CD14-positive monocyte (primary cell): Measurements from ENCODE around the gene GPX7. TPM values are rescaled to one million over a fixed set of nuclear protein-coding genes. Genes with fewer than 3 reads are reported as not detected.

Source experiments
- DNase-seq, 3 donors: peaks; one replicate each; pipeline ENCODE4 v3.0.0-alpha.2; 2011 to 2022
- H2AFZ ChIP-seq: 2 replicates; pipeline ENCODE4 v1.6.0; 2012; ENCODE audit warnings: mild to moderate bottlenecking, low read depth, low read length, inconsistent platforms; ENCODE audit not compliant: insufficient read depth, poor library complexity, severe bottlenecking
- H3K27ac ChIP-seq, 2 donors: 1 replicate in 1 of 2; 2 replicates in 1 of 2; pipeline ENCODE4 v1.5.1; 2012 to 2013; ENCODE audit warnings: low read length in 2 of 2, control low read depth in 1 of 2, inconsistent platforms in 1 of 2, low read depth in 1 of 2, mild to moderate bottlenecking in 1 of 2
- H3K27me3 ChIP-seq, 2 donors: one replicate each; pipeline versions ENCODE4 v1.6.0 to v1.6.1; 2011 to 2013; ENCODE audit warnings: low read length in 2 of 2; ENCODE audit not compliant: control insufficient read depth in 2 of 2, insufficient read depth in 2 of 2
- H3K36me3 ChIP-seq, 2 donors: replicated peaks in 1 of 2; 1 replicate in 1 of 2; 2 replicates in 1 of 2; pipeline versions ENCODE4 v1.5.1 to v1.6.1; 2012 to 2013; ENCODE audit warnings: low read length in 2 of 2, control low read depth in 1 of 2, inconsistent platforms in 1 of 2, mild to moderate bottlenecking in 1 of 2; ENCODE audit not compliant: insufficient read depth in 2 of 2, control insufficient read depth in 1 of 2
- H3K4me1 ChIP-seq, 2 donors: 1 replicate in 1 of 2; 2 replicates in 1 of 2; pipeline versions ENCODE4 v1.5.1 to v1.6.1; 2012 to 2013; ENCODE audit warnings: low read length in 2 of 2, control low read depth in 1 of 2, inconsistent platforms in 1 of 2, mild to moderate bottlenecking in 1 of 2, moderate library complexity in 1 of 2; ENCODE audit not compliant: insufficient read depth in 2 of 2, control insufficient read depth in 1 of 2
- H3K4me2 ChIP-seq: replicated peaks from 2 replicates; pipeline ENCODE3; 2012; ENCODE audit warnings: low read length, moderate library complexity, mild to moderate bottlenecking; ENCODE audit not compliant: poor library complexity, severe bottlenecking; ENCODE audit errors: extremely low read depth
- H3K4me3 ChIP-seq, 3 experiments: fragments of 200-600 bp in 1 of 3; sonication (generic) in 1 of 3; replicated peaks in 1 of 3; 1 replicate in 2 of 3; 2 replicates in 1 of 3; pipeline ENCODE4 v1.5.1; 2011 to 2013; ENCODE audit warnings: low read length in 3 of 3, mild to moderate bottlenecking in 3 of 3, control low read depth in 2 of 3, low read depth in 2 of 3, inconsistent platforms in 1 of 3, moderate library complexity in 1 of 3
- H3K79me2 ChIP-seq: 2 replicates; pipeline ENCODE4 v1.6.0; 2012; ENCODE audit warnings: mild to moderate bottlenecking, control low read depth, inconsistent platforms, low read length, moderate library complexity; ENCODE audit not compliant: insufficient read depth
- H3K9ac ChIP-seq: 2 replicates; pipeline ENCODE4 v1.6.0; 2017; ENCODE audit warnings: low read length, mild to moderate bottlenecking; ENCODE audit not compliant: insufficient read depth, poor library complexity, severe bottlenecking
- H3K9me3 ChIP-seq, 2 donors: replicated peaks in 1 of 2; 1 replicate in 1 of 2; 2 replicates in 1 of 2; pipeline versions ENCODE4 v1.5.1 to v1.6.1; 2012 to 2013; ENCODE audit warnings: low read length in 2 of 2, control low read depth in 1 of 2; ENCODE audit not compliant: control insufficient read depth in 1 of 2, insufficient read depth in 1 of 2
- H4K20me1 ChIP-seq: 2 replicates; pipeline ENCODE4 v1.6.0; 2012; ENCODE audit warnings: mild to moderate bottlenecking, low read length, control low read depth, moderate library complexity; ENCODE audit not compliant: insufficient read depth
- H3K27ac Mint-ChIP-seq, 7 donors: one replicate each; pipeline ENCODE4 v1.8.0; 2020; ENCODE audit warnings: mild to moderate bottlenecking in 7 of 7, mixed read lengths in 7 of 7, moderate library complexity in 6 of 7, inconsistent platforms in 2 of 7
- H3K27me3 Mint-ChIP-seq, 3 donors: one replicate each; pipeline ENCODE4 v1.8.0; 2021 to 2022; ENCODE audit warnings: low read depth in 3 of 3, mild to moderate bottlenecking in 3 of 3, mixed read lengths in 3 of 3, moderate library complexity in 3 of 3, inconsistent platforms in 1 of 3
- H3K36me3 Mint-ChIP-seq, 2 donors: one replicate each; pipeline ENCODE4 v1.8.0; 2020; ENCODE audit warnings: mixed read lengths in 2 of 2, inconsistent platforms in 1 of 2, mild to moderate bottlenecking in 1 of 2
- H3K4me1 Mint-ChIP-seq: one replicate; pipeline ENCODE4 v1.8.0; 2020; ENCODE audit warnings: mild to moderate bottlenecking, mixed read lengths
- H3K4me3 Mint-ChIP-seq, 2 donors: one replicate each; pipeline ENCODE4 v1.8.0; 2020; ENCODE audit warnings: mild to moderate bottlenecking in 2 of 2, mixed read lengths in 2 of 2, moderate library complexity in 1 of 2
- H3K9me3 Mint-ChIP-seq, 7 donors: one replicate each; pipeline ENCODE4 v1.8.0; 2020 to 2022; ENCODE audit warnings: mixed read lengths in 7 of 7, mild to moderate bottlenecking in 6 of 7, moderate library complexity in 6 of 7, inconsistent platforms in 2 of 7
- CTCF ChIP-seq: fragments of 200-600 bp; IDR thresholded peaks from one replicate; pipeline ENCODE4 v1.8.0; 2022; ENCODE audit warnings: antibody characterized with exemption, mild to moderate bottlenecking
- WGBS: methylation state at CpG from one replicate; pipeline ENCODE4 v1.1.5; 2013; ENCODE audit warnings: missing lambda C conversion rate; ENCODE audit not compliant: insufficient coverage; 5-methylcytosine and 5-hydroxymethylcytosine counted together
- intact Hi-C, 2 donors: fragments of 100-400 bp; cut with micrococcal nuclease; formaldehyde crosslinking; loops; one replicate each; pipeline versions ENCODE4 v1.15.0 to v1.15.1; 2023
- polyA plus RNA-seq, 3 donors: library from polyadenylated mRNA; depleted of rRNA in 1 of 3; unstranded in 2 of 3; stranded (reverse) in 1 of 3; fragments of 300-500 nt in 2 of 3; fragments of >200 nt in 1 of 3; fragmentation: Illumina TruSeq in 2 of 3; gene quantifications; 1 replicate in 2 of 3; 2 replicates in 1 of 3; pipeline ENCODE4 v1.2.3, GENCODE V29; 2012 to 2021

The GPX7 gene
- polyA plus RNA-seq, 3 donors: 1.7 to 3.3 (median 2.9) TPM

DNA sequence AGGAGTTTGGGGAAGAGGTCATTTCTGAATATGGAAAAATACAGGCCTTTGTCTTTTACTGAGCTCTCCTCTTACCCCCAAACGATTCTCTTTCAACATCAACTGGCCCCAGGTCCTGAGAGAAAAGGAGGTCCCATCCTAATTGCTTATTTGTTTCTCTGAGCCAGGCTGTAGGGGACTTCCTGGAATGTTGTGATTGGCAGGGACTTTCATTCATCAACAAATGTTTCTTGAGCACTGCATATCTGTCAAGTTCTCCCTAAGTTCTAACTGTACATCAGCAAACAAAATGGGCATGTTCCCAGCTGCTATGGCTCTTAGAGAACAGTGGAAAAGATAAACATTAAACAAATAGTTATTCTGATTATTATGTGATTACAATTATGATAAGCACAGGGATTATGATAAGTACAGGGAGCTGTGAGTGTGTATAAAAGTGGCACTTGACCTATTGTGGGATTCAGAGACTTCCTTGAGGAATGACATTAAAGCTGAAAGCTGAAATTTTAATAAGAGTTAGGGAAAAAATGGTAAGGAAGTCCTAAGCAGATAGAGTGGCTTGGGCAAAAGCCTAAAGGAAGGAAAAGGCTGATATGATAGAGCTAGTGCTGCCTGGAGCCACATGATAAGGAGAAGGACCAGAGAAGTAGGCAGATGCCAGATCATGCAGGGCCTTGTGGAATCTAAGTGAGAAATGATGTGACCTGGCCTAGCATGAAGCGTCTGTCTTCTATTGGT, 11.6 kb downstream of the GPX7 start:
- no peak overlapping the region for H3K4me3 Mint-ChIP-seq
- no peaks in the 10 kb centered on the region for H4K20me1 ChIP-seq
- H3K36me3 Mint-ChIP-seq: no peaks in the 10 kb centered on the region
- H3K4me3 ChIP-seq: no peak overlapping the region
- H3K36me3 ChIP-seq: no peaks in the 10 kb centered on the region
- no peak for DNase-seq
- H3K9ac ChIP-seq: no peak overlapping the region
- intact Hi-C loops: no loop called here
- H3K27ac ChIP-seq: no peak overlapping the region
- no peaks in the 10 kb centered on the region for H3K4me1 Mint-ChIP-seq
- H3K79me2 ChIP-seq: no peaks in the 10 kb centered on the region
- WGBS: no CpG with 5 or more reads among the region's 2 CpGs
- H3K4me1 ChIP-seq: no peaks in the 10 kb centered on the region
- no peaks in the 10 kb centered on the region for H3K9me3 Mint-ChIP-seq
- TF ChIP-seq CTCF: no peak
- no peak overlapping the region for H3K27ac Mint-ChIP-seq
- H2AFZ ChIP-seq: no peak overlapping the region
- H3K27me3 ChIP-seq: no peaks in the 10 kb centered on the region
- H3K4me2 ChIP-seq: no peak overlapping the region
- peaks cover 0 to 4% (median 4%) of the 10 kb centered on the region in 3 donors for H3K27me3 Mint-ChIP-seq
- no peaks in the 10 kb centered on the region for H3K9me3 ChIP-seq

- Histone ChIP-seq H3K4me3 (no peak overlapping the region), H3K79me2 (no peaks in the 10 kb centered on the region), H3K9ac (no peak overlapping the region), H3K9me3 (no peaks in the 10 kb centered on the region), H3K4me2 (no peak overlapping the region), H3K27ac (no peak overlapping the region), H3K36me3 (no peaks in the 10 kb centered on the region), H3K27me3 (no peaks in the 10 kb centered on the region), H3K4me1 (no peaks in the 10 kb centered on the region), H2AFZ (no peak overlapping the region), H4K20me1 (no peaks in the 10 kb centered on the region)
- DNase-seq: no peak
- 89% methylated on average over 3 of the region's 5 CpGs for WGBS
- Mint-ChIP-seq H3K4me3 (no peak overlapping the region), H3K9me3 (no peaks in the 10 kb centered on the region), H3K4me1 (no peaks in the 10 kb centered on the region), H3K27ac (no peak overlapping the region), H3K36me3 (no peaks in the 10 kb centered on the region), H3K27me3 (peaks cover 0 to 4% (median 4%) of the 10 kb centered on the region in 3 donors)
- TF ChIP-seq CTCF: no peak
- intact Hi-C loops: no loop called here
Observed at GRCh38 chr1:52614671-52615070, 12.5 kb downstream of the GPX7 start.
